GM21825 (cell line): Measurements from ENCODE around the gene TAF10.

Experiments
- ATAC-seq: cut with Tn5 transposase; IDR thresholded peaks from one replicate; pipeline ENCODE4 v1.9.1; 2021; ENCODE audit warnings: mild to moderate bottlenecking, moderate library complexity; ENCODE audit not compliant: unreplicated experiment

The TAF10 gene

GRCh38 chr11:6612213-6613041 is at the start of gene TAF10:
Gene TAF10 (minus strand): TSS chr11:6612216. CDS start chr11:6612189, 27 bp downstream.
- peak; percentile 87 for ATAC-seq

GRCh38 chr11:6660712-6661111 is 48.7 kb upstream of the TAF10 start:
- no peak for ATAC-seq

GRCh38 chr11:6658647-6659046 is 46.6 kb upstream of the TAF10 start:
- ATAC-seq: no peak

- no peak for ATAC-seq
These were observed 45.3 kb upstream of the TAF10 start for GRCh38 chr11:6657346-6657745.

GRCh38 chr11:6656936-6657335 is 44.9 kb upstream of the TAF10 start:
- no peak for ATAC-seq

- ATAC-seq: no peak
These were observed 44.5 kb upstream of the TAF10 start for GRCh38 chr11:6656584-6656915.

- no peak for ATAC-seq
These were observed 44.0 kb upstream of the TAF10 start, which contains the start of gene DCHS1 for GRCh38 chr11:6655790-6656583. Gene DCHS1 (minus strand): TSS chr11:6655809. CDS start chr11:6641613, 14,196 bp downstream.

GRCh38 chr11:6655020-6655789 is 43.2 kb upstream of the TAF10 start:
- ATAC-seq: no peak

- no peak for ATAC-seq
These were observed 42.4 kb upstream of the TAF10 start for GRCh38 chr11:6654281-6655019.

GRCh38 chr11:6653656-6654055 is 41.6 kb upstream of the TAF10 start:
- no peak for ATAC-seq

- no peak for ATAC-seq
These were observed 41.1 kb upstream of the TAF10 start for GRCh38 chr11:6653097-6653496.

GRCh38 chr11:6652182-6652581 is 40.2 kb upstream of the TAF10 start:
- ATAC-seq: no peak

- no peak for ATAC-seq
These were observed 39.0 kb upstream of the TAF10 start for GRCh38 chr11:6650980-6651379.

- no peak for ATAC-seq
These were observed 38.1 kb upstream of the TAF10 start for GRCh38 chr11:6650104-6650503.

GRCh38 chr11:6648501-6648900 is 36.5 kb upstream of the TAF10 start:
- ATAC-seq: no peak

- no peak for ATAC-seq
These were observed 35.8 kb upstream of the TAF10 start for GRCh38 chr11:6647836-6648235.

- peak; percentile 93 for ATAC-seq
These were observed 35.1 kb upstream of the TAF10 start for GRCh38 chr11:6646918-6647679.

- no peak for ATAC-seq
These were observed 34.5 kb upstream of the TAF10 start for GRCh38 chr11:6646576-6646917.

- no peak for ATAC-seq
These were observed 34.1 kb upstream of the TAF10 start for GRCh38 chr11:6646071-6646470.

- ATAC-seq: no peak
These were observed 30.9 kb upstream of the TAF10 start for GRCh38 chr11:6642957-6643356.
